Right lobe of liver (tissue), 4 donors: ENCODE results near the gene RAPGEF2.

Experiments
- CTCF ChIP-seq, 4 donors: fragments of 200-600 bp in 3 of 4; fragments of 450-650 bp in 1 of 4; IDR thresholded peaks; one replicate each; pipeline versions ENCODE4 v1.5.1 to v1.8.0; 2016 to 2022; ENCODE audit warnings: antibody characterized with exemption in 4 of 4, mild to moderate bottlenecking in 2 of 4
- POLR2A ChIP-seq: fragments of 450-650 bp; IDR thresholded peaks from one replicate; pipeline ENCODE4 v1.6.1; 2017; ENCODE audit warnings: antibody characterized with exemption, mild to moderate bottlenecking
- donor health status: DM: no; HTN: no; CAD: no.
- donor health status: DM: no; HTN: no; CAD: no.
- donor health status: DM: no; HTN: yes; CAD: no.

- TF ChIP-seq CTCF (IDR thresholded peaks at IDR 0.05) (no peak), POLR2A (no peak)
These were observed 5.1 kb upstream of the RAPGEF2 start for GRCh38 chr4:159097785-159098184.
